H1 (cell line): ENCODE results near the gene MVD. TPM values are rescaled to one million over a fixed set of nuclear protein-coding genes. Genes with fewer than 3 reads are reported as not detected.

Experiments
- CTCF ChIA-PET: fragments of 300-600 bp; sonication (Branson Sonifier 250); formaldehyde crosslinking; loops from one replicate; lab custom pipeline; 2021; ENCODE audit not compliant: partially characterized antibody; lab: Charles Lee
- POLR2A ChIA-PET: fragments of 300-600 bp; sonication (Branson Sonifier 250); formaldehyde crosslinking; loops from one replicate; lab custom pipeline; 2021; ENCODE audit warnings: inconsistent platforms; ENCODE audit not compliant: partially characterized antibody; lab: Charles Lee
- DNase-seq, 2 experiments: peaks; one replicate each; pipeline versions ENCODE4 v3.0.0 to v3.0.0-alpha.2; 2010 to 2022; ENCODE audit warnings: low spot score in 2 of 2, low read depth in 1 of 2, mixed read lengths in 1 of 2
- FAIRE-seq: peaks from 2 replicates; lab custom pipeline; 2011; peaks lifted over from hg19 to GRCh38; lab: Jason Lieb, UNC
- H2AFZ ChIP-seq: 2 replicates; pipeline ENCODE4 v1.8.1; 2012; ENCODE audit warnings: low read length, inconsistent platforms
- H2AK5ac ChIP-seq: 2 replicates; pipeline ENCODE4 v1.6.1; 2013; ENCODE audit warnings: low read depth, low read length
- H2BK120ac ChIP-seq: replicated peaks from 2 replicates; pipeline ENCODE3; 2013; ENCODE audit warnings: low read depth, low read length, inconsistent platforms
- H2BK12ac ChIP-seq: 2 replicates; pipeline ENCODE4 v1.6.1; 2013; ENCODE audit warnings: low read depth, low read length
- H2BK15ac ChIP-seq: 2 replicates; pipeline ENCODE4 v1.6.1; 2013; ENCODE audit warnings: low read length
- H2BK20ac ChIP-seq: 2 replicates; pipeline ENCODE4 v1.6.1; 2013; ENCODE audit warnings: low read length
- H2BK5ac ChIP-seq: 2 replicates; pipeline ENCODE4 v1.6.1; 2013; ENCODE audit warnings: low read depth, low read length
- H3K14ac ChIP-seq: 2 replicates; pipeline ENCODE4 v1.6.1; 2013; ENCODE audit warnings: inconsistent platforms; ENCODE audit not compliant: insufficient read length
- H3K18ac ChIP-seq: 2 replicates; pipeline ENCODE4 v1.6.1; 2013; ENCODE audit warnings: low read length; ENCODE audit errors: extremely low read depth
- H3K23ac ChIP-seq: 2 replicates; pipeline ENCODE4 v1.6.1; 2013; ENCODE audit warnings: inconsistent platforms; ENCODE audit not compliant: insufficient read length
- H3K23me2 ChIP-seq: 2 replicates; pipeline ENCODE4 v1.6.1; 2013; ENCODE audit warnings: low read depth, low read length
- H3K27ac ChIP-seq: 2 replicates; pipeline ENCODE4 v1.6.1; 2011; ENCODE audit warnings: low read depth, low read length, inconsistent platforms
- H3K27me3 ChIP-seq, 4 experiments: replicated peaks in 1 of 4; 1 replicate in 1 of 4; 2 replicates in 3 of 4; pipeline versions ENCODE4 v1.6.1 to v1.8.1; 2011 to 2013; ENCODE audit warnings: low read length in 3 of 4, mild to moderate bottlenecking in 3 of 4, inconsistent platforms in 2 of 4, mixed read lengths in 2 of 4, moderate library complexity in 1 of 4; ENCODE audit not compliant: control insufficient read depth in 3 of 4, insufficient read depth in 3 of 4; ENCODE audit errors: extremely low read depth in 1 of 4
- H3K36me3 ChIP-seq, 4 experiments: 2 replicates each; pipeline versions ENCODE4 v1.6.1 to v1.8.1; 2011 to 2013; ENCODE audit warnings: mild to moderate bottlenecking in 4 of 4, low read length in 3 of 4, moderate library complexity in 2 of 4, control low read depth in 1 of 4, inconsistent platforms in 1 of 4; ENCODE audit not compliant: insufficient read depth in 4 of 4, control insufficient read depth in 2 of 4
- H3K4ac ChIP-seq: replicated peaks from 2 replicates; pipeline ENCODE3; 2013; ENCODE audit warnings: low read length, low read depth, mixed read lengths, inconsistent platforms; ENCODE audit not compliant: insufficient read length
- H3K4me1 ChIP-seq, 4 experiments: replicated peaks in 1 of 4; 1 replicate in 1 of 4; 2 replicates in 3 of 4; pipeline versions ENCODE4 v1.6.1 to v1.8.1; 2011 to 2013; ENCODE audit warnings: low read length in 3 of 4, inconsistent platforms in 2 of 4, mixed read lengths in 1 of 4; ENCODE audit not compliant: insufficient read depth in 4 of 4, control insufficient read depth in 3 of 4
- H3K4me2 ChIP-seq, 2 experiments: 2 replicates each; pipeline versions ENCODE4 v1.6.1 to v1.8.1; 2011 to 2013; ENCODE audit warnings: low read depth in 2 of 2, low read length in 2 of 2, control low read depth in 1 of 2, inconsistent platforms in 1 of 2, mild to moderate bottlenecking in 1 of 2; ENCODE audit not compliant: insufficient read depth in 1 of 2
- H3K4me3 ChIP-seq, 4 experiments: fragments of 200-600, 300-600 bp in 1 of 4; sonication (generic), shearing (Covaris generic), sonication (Bioruptor Twin) in 1 of 4; 2 replicates each; pipeline versions ENCODE4 v1.5.1 to v1.8.1; 2011 to 2016; ENCODE audit warnings: low read length in 4 of 4, low read depth in 3 of 4, control low read depth in 2 of 4, inconsistent platforms in 2 of 4, mild to moderate bottlenecking in 2 of 4, mixed read lengths in 1 of 4, moderate library complexity in 1 of 4; ENCODE audit not compliant: insufficient read depth in 2 of 4; ENCODE audit errors: extremely low read depth in 1 of 4
- H3K56ac ChIP-seq: replicated peaks from 2 replicates; pipeline ENCODE3; 2013; ENCODE audit warnings: low read depth, mild to moderate bottlenecking, mixed read lengths, low read length, inconsistent platforms; ENCODE audit not compliant: insufficient read length
- H3K79me1 ChIP-seq: 2 replicates; pipeline ENCODE4 v1.6.1; 2013; ENCODE audit warnings: low read depth, low read length, control low read depth
- H3K79me2 ChIP-seq, 2 experiments: 2 replicates each; pipeline versions ENCODE4 v1.6.1 to v1.8.1; 2012 to 2013; ENCODE audit warnings: low read length in 2 of 2, mild to moderate bottlenecking in 2 of 2, inconsistent platforms in 1 of 2; ENCODE audit not compliant: insufficient read depth in 2 of 2, control insufficient read depth in 1 of 2
- H3K9ac ChIP-seq, 4 experiments: replicated peaks in 1 of 4; 1 replicate in 1 of 4; 2 replicates in 3 of 4; pipeline versions ENCODE4 v1.6.1 to v1.8.1; 2011 to 2013; ENCODE audit warnings: low read depth in 3 of 4, low read length in 3 of 4, control low read depth in 2 of 4, mild to moderate bottlenecking in 2 of 4, moderate library complexity in 2 of 4, inconsistent platforms in 1 of 4; ENCODE audit errors: extremely low read depth in 1 of 4
- H3K9me3 ChIP-seq, 2 experiments: 2 replicates each; pipeline versions ENCODE4 v1.6.1 to v1.8.1; 2012 to 2013; ENCODE audit warnings: mild to moderate bottlenecking in 2 of 2, moderate library complexity in 2 of 2, control low read depth in 1 of 2, inconsistent platforms in 1 of 2, low read depth in 1 of 2, low read length in 1 of 2, mixed read lengths in 1 of 2; ENCODE audit not compliant: insufficient read depth in 2 of 2
- H4K20me1 ChIP-seq, 2 experiments: replicated peaks in 1 of 2; 2 replicates each; pipeline versions ENCODE3 to v1.8.1; 2011 to 2013; ENCODE audit warnings: inconsistent platforms in 2 of 2, low read length in 2 of 2, mild to moderate bottlenecking in 1 of 2; ENCODE audit not compliant: insufficient read depth in 2 of 2, control insufficient read depth in 1 of 2
- H4K5ac ChIP-seq: 2 replicates; pipeline ENCODE4 v1.6.1; 2013; ENCODE audit warnings: low read length, low read depth, mixed read lengths, inconsistent platforms; ENCODE audit not compliant: insufficient read length
- H4K8ac ChIP-seq: 2 replicates; pipeline ENCODE4 v1.8.0; 2013; ENCODE audit warnings: mild to moderate bottlenecking, moderate library complexity, low read length, inconsistent platforms; ENCODE audit not compliant: insufficient read depth; ENCODE audit errors: extremely low read depth
- H4K91ac ChIP-seq: replicated peaks from 2 replicates; pipeline ENCODE3; 2013; ENCODE audit warnings: low read length, mixed read lengths, inconsistent platforms; ENCODE audit not compliant: insufficient read length
- CEBPB ChIP-seq: IDR thresholded peaks from 2 replicates; pipeline ENCODE4 v1.6.1; 2012; ENCODE audit warnings: low read depth, low read length
- CHD2 ChIP-seq: IDR thresholded peaks from 2 replicates; pipeline ENCODE4 v1.6.1; 2012; ENCODE audit warnings: low read length, improper control_type of control experiment
- CTBP2 ChIP-seq: IDR thresholded peaks from 2 replicates; pipeline ENCODE4 v1.7.0; 2011; ENCODE audit warnings: borderline replicate concordance, mild to moderate bottlenecking, moderate library complexity, mixed read lengths, low read length; ENCODE audit not compliant: insufficient read depth, insufficient read length
- CTCF ChIP-seq, 3 experiments: IDR thresholded peaks; 1 replicate in 2 of 3; 2 replicates in 1 of 3; pipeline versions ENCODE4 v1.5.1 to v1.6.1; 2011; ENCODE audit warnings: low read length in 3 of 3, mild to moderate bottlenecking in 3 of 3, inconsistent platforms in 2 of 3, low read depth in 1 of 3, moderate library complexity in 1 of 3; ENCODE audit not compliant: insufficient read depth in 1 of 3; ENCODE audit errors: control extremely low read depth in 1 of 3
- EP300 ChIP-seq, 2 experiments: IDR thresholded peaks; 1 replicate in 1 of 2; 2 replicates in 1 of 2; pipeline ENCODE4 v1.6.1; 2011 to 2012; ENCODE audit warnings: low read depth in 2 of 2, low read length in 2 of 2, mild to moderate bottlenecking in 2 of 2, borderline replicate concordance in 1 of 2, inconsistent platforms in 1 of 2, moderate library complexity in 1 of 2
- JUND ChIP-seq: IDR thresholded peaks from 2 replicates; pipeline ENCODE4 v1.6.1; 2011; ENCODE audit warnings: mild to moderate bottlenecking, improper control_type of control experiment, low read length
- NRF1 ChIP-seq: IDR thresholded peaks from 2 replicates; pipeline ENCODE4 v1.6.1; 2011; ENCODE audit warnings: mild to moderate bottlenecking, low read depth, low read length, improper control_type of control experiment
- PHF8 ChIP-seq: fragments of 200-600 bp; sonication (generic); conservative IDR thresholded peaks from 2 replicates; pipeline ENCODE4 v1.7.1; 2012; ENCODE audit warnings: low read depth, mild to moderate bottlenecking, inconsistent platforms, low read length, moderate library complexity
- POLR2A ChIP-seq, 2 experiments: IDR thresholded peaks; 1 replicate in 1 of 2; 2 replicates in 1 of 2; pipeline ENCODE4 v1.6.1; 2011; ENCODE audit warnings: low read depth in 2 of 2, low read length in 2 of 2, mild to moderate bottlenecking in 2 of 2; ENCODE audit errors: control extremely low read depth in 1 of 2
- TEAD4 ChIP-seq: IDR thresholded peaks from 2 replicates; pipeline ENCODE4 v1.6.1; 2012; ENCODE audit warnings: low read depth, low read length, inconsistent platforms, mixed read lengths
- ZNF274 ChIP-seq: IDR thresholded peaks from 2 replicates; pipeline ENCODE4 v1.7.0; 2012; ENCODE audit warnings: low read length, borderline replicate concordance; ENCODE audit errors: extremely low read depth
- WGBS, 2 experiments: shearing (Covaris generic) in 1 of 2; methylation state at CpG; one replicate each; pipeline versions ENCODE4 v1.1.6 to v1.1.7; 2013 to 2015; ENCODE audit warnings: low lambda C conversion rate in 2 of 2, mixed read lengths in 2 of 2, inconsistent platforms in 1 of 2, low coverage in 1 of 2, missing lambda C conversion rate in 1 of 2; ENCODE audit not compliant: insufficient replicate concordance in 2 of 2, insufficient coverage in 1 of 2, insufficient read length in 1 of 2; ENCODE audit errors: extremely low coverage in 1 of 2, missing lambda C conversion rate in 1 of 2; 5-methylcytosine and 5-hydroxymethylcytosine counted together
- polyA plus RNA-seq, 7 experiments: library from polyadenylated mRNA; depleted of rRNA in 3 of 7; stranded (reverse) in 5 of 7; unstranded in 2 of 7; fragments of >200 nt in 5 of 7; fragments of 200-250 nt in 2 of 7; gene quantifications; 1 replicate in 5 of 7; 2 replicates in 1 of 7; 4 replicates in 1 of 7; pipeline versions ENCODE4 v1.2.1 to v1.2.3, GENCODE V29; 2011 to 2013; ENCODE audit warnings: missing spikeins in 2 of 7, mixed read lengths in 2 of 7
- total RNA-seq: library from RNA; stranded (reverse); fragmentation: NEBNext Ultra II Directional; extraction: Animal tissue kit (Norgen Biotek cat#: 25700); gene quantifications from 2 replicates; pipeline ENCODE4 v1.2.1, GENCODE V29; 2021

The MVD gene
- total and polyA plus RNA-seq, 2 of the 8 experiments (the other 6 are each of a cell fraction or from before 2014, with no cell fraction given) = 47.2 to 77.3 TPM

GRCh38 chr16:88699180-88699579 is 36.3 kb upstream of the MVD start:
- Histone ChIP-seq H3K4ac (no peak overlapping the region), H3K23ac (no peak overlapping the region), H3K23me2 (no peaks in the 10 kb centered on the region), H3K79me2 (peaks cover 0 to 6% of the 10 kb centered on the region in 2 experiments; a peak in 1 of 4 replicates), H3K27ac (no peak overlapping the region), H2BK5ac (no peak overlapping the region), H4K20me1 (peaks cover 2 to 4% of the 10 kb centered on the region in 2 experiments), H2AK5ac (no peak overlapping the region), H3K4me3 (no peak overlapping the region), H2BK15ac (no peak overlapping the region), H3K9ac (no peak overlapping the region), H2BK120ac (no peak overlapping the region), H2BK12ac (no peak overlapping the region), H2AFZ (no peak overlapping the region), H4K5ac (no peak overlapping the region), H4K91ac (no peak overlapping the region), H3K56ac (no peak overlapping the region), H2BK20ac (no peak overlapping the region), H3K18ac (no peak overlapping the region), H3K79me1 (peaks cover 7% of the 10 kb centered on the region; the same call in 1 of the 2 replicates), H3K36me3 (peaks cover 0 to 15% (median 4%) of the 10 kb centered on the region in 4 experiments; a peak in 4 of 8 replicates), H3K27me3 (no peaks in the 10 kb centered on the region), H3K4me1 (no peaks in the 10 kb centered on the region), H3K14ac (no peak overlapping the region), H3K9me3 (no peaks in the 10 kb centered on the region), H4K8ac (no peak overlapping the region), H3K4me2 (no peak overlapping the region)
- ChIA-PET POLR2A (interaction anchor here (0.6 kb wide), 1 partner anchor 61 kb away, joined by 3 read pairs; the partner anchor contains the start of gene IL17C), CTCF (interaction anchor here (1.2 to 6.5 kb wide), 4 partner anchors 9 to 28 kb away, joined by 4 to 37 read pairs (median 5); no protein-coding TSS in a partner anchor)
- no peak for DNase-seq
- 95% methylated on average over 13 of the region's 16 CpGs; no CpG with 5 or more reads in 1 of the 2 experiments for WGBS, 2 experiments
- FAIRE-seq = no peak
- TF ChIP-seq ZNF274 (no peak), CHD2 (no peak), TEAD4 (no peak), CEBPB (no peak), POLR2A (IDR thresholded peaks at IDR 0.05; ENCODE audit: control extremely low read depth in 1 of 2, low read depth in 2 of 2, low read length in 2 of 2) (no peak), JUND (no peak), NRF1 (no peak), PHF8 (no peak), CTBP2 (no peak), EP300 (IDR thresholded peaks at IDR 0.05; ENCODE audit: borderline replicate concordance in 1 of 2, low read depth in 2 of 2, low read length in 2 of 2) (no peak), CTCF (IDR thresholded peaks at IDR 0.05; ENCODE audit: control extremely low read depth in 1 of 3, insufficient read depth in 1 of 3, low read depth in 1 of 3, low read length in 3 of 3) (no peak)
